Activated naive CD8-positive, alpha-beta T cell (primary cell): ENCODE measurements around the gene SFSWAP.

Experiments
- H3K27ac Mint-ChIP-seq: one replicate; pipeline ENCODE4 v1.8.0; 2021; ENCODE audit warnings: mixed read lengths
- H3K27me3 Mint-ChIP-seq: one replicate; pipeline ENCODE4 v1.8.0; 2021; ENCODE audit warnings: mixed read lengths
- H3K36me3 Mint-ChIP-seq: one replicate; pipeline ENCODE4 v1.8.0; 2021; ENCODE audit warnings: mixed read lengths
- H3K4me1 Mint-ChIP-seq: one replicate; pipeline ENCODE4 v1.8.0; 2021; ENCODE audit warnings: low read depth, mixed read lengths
- H3K4me3 Mint-ChIP-seq: one replicate; pipeline ENCODE4 v1.8.0; 2021; ENCODE audit warnings: mild to moderate bottlenecking, mixed read lengths
- H3K9me3 Mint-ChIP-seq: one replicate; pipeline ENCODE4 v1.8.0; 2021; ENCODE audit warnings: low read depth, mixed read lengths

The SFSWAP gene

GRCh38 chr12:131749618-131750315 lies 38.9 kb downstream of the SFSWAP start:
- H3K36me3 Mint-ChIP-seq, result peaks cover 13% of the 10 kb centered on the region
- H3K4me1 Mint-ChIP-seq, result peaks cover 4% of the 10 kb centered on the region
- no peaks in the 10 kb centered on the region for H3K27me3 Mint-ChIP-seq
- H3K9me3 Mint-ChIP-seq, result no peaks in the 10 kb centered on the region
- no peak overlapping the region for H3K27ac Mint-ChIP-seq
- no peak overlapping the region for H3K4me3 Mint-ChIP-seq

DNA sequence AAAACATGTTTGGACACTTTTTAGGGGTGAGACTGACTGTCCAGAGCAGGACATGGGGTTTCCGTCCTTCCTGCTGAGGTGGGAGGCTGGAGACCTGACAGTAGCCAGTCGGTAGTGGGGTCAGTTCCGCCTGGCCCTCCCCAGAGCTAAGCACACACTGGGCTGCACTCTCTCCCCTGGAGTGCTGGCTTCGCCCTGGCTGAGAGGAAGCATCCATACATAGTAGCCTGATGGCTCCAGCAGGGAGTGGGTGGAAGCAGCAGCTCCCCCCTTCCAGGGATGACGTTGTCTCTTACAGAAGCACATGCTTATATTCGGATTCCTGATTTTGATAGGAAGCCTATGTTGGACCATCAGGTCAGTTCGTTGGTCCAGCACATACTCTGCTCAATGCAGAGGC lies 40.4 kb downstream of the SFSWAP start:
- no peak overlapping the region for H3K27ac Mint-ChIP-seq
- H3K27me3 Mint-ChIP-seq, result no peaks in the 10 kb centered on the region
- H3K4me1 Mint-ChIP-seq, result peaks cover 6% of the 10 kb centered on the region
- H3K4me3 Mint-ChIP-seq, result no peak overlapping the region
- peaks cover 12% of the 10 kb centered on the region for H3K36me3 Mint-ChIP-seq
- H3K9me3 Mint-ChIP-seq, result no peaks in the 10 kb centered on the region

- Mint-ChIP-seq H3K36me3 (peaks cover 8% of the 10 kb centered on the region), H3K27ac (no peak overlapping the region), H3K27me3 (no peaks in the 10 kb centered on the region)
These were observed 41.6 kb downstream of the SFSWAP start for GRCh38 chr12:131752451-131752850.

GRCh38 chr12:131753005-131753404 lies 42.1 kb downstream of the SFSWAP start:
- Mint-ChIP-seq H3K36me3 (peaks cover 9% of the 10 kb centered on the region), H3K27me3 (no peaks in the 10 kb centered on the region), H3K9me3 (no peaks in the 10 kb centered on the region), H3K4me3 (no peak overlapping the region), H3K27ac (no peak overlapping the region), H3K4me1 (peaks cover 4% of the 10 kb centered on the region)

More at GRCh38 chr12:131752451-131752850, 41.6 kb downstream of the SFSWAP start:
- Mint-ChIP-seq H3K4me1 (peaks cover 4% of the 10 kb centered on the region), H3K9me3 (no peaks in the 10 kb centered on the region), H3K4me3 (no peak overlapping the region)

DNA sequence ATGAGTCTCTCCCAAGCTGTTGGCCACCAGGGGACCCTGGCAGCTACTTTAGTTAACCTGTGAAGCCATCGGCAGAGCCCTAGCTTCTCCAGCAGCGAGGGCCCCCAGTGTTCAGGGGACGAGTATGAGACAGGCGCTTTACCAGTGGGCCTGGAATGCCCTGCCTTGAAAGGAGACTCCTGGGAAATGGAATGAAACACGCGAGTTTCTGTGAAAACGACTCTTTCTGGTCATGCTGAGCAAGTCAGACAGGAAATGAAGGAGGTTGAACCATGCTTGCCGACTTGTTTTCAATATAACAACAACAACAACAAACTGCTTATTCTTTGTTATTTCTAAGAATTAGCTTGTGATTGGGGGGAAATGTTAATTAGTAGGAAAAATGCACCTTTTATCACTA lies 42.9 kb downstream of the SFSWAP start:
- H3K36me3 Mint-ChIP-seq, result peaks cover 12% of the 10 kb centered on the region
- H3K4me1 Mint-ChIP-seq, result peaks cover 4% of the 10 kb centered on the region
- H3K9me3 Mint-ChIP-seq, result no peaks in the 10 kb centered on the region
- H3K27me3 Mint-ChIP-seq, result no peaks in the 10 kb centered on the region
- H3K4me3 Mint-ChIP-seq, result no peak overlapping the region
- no peak overlapping the region for H3K27ac Mint-ChIP-seq

DNA sequence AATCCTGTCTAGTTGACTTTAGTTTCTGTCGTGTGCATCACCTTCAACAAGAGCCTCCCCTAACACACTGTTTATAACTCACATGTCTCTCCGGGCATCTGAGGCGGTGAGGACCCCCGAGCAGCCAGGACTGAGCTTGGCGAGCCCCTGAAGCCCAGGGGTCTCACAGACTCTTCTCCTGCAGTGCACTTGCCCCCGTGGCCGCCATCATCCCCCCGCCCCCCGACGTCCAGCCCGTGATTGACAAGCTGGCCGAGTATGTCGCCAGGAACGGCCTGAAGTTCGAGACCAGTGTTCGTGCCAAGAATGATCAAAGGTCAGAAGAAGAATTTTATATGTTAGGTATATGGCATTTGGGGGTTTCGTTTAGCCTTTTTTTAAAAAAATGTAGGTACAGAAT lies 43.3 kb downstream of the SFSWAP start:
- Mint-ChIP-seq H3K4me3 (no peak overlapping the region), H3K27ac (no peak overlapping the region), H3K9me3 (no peaks in the 10 kb centered on the region), H3K27me3 (no peaks in the 10 kb centered on the region), H3K4me1 (peaks cover 4% of the 10 kb centered on the region), H3K36me3 (peaks cover 12% of the 10 kb centered on the region)

- Mint-ChIP-seq H3K9me3 (no peaks in the 10 kb centered on the region), H3K36me3 (peaks cover 12% of the 10 kb centered on the region), H3K4me1 (peaks cover 4% of the 10 kb centered on the region), H3K27me3 (no peaks in the 10 kb centered on the region), H3K4me3 (no peak overlapping the region), H3K27ac (peak overlapping the region; percentile 16)
These were observed 44.6 kb downstream of the SFSWAP start for GRCh38 chr12:131755305-131756113.

GRCh38 chr12:131756441-131756840 lies 45.6 kb downstream of the SFSWAP start:
- H3K27ac Mint-ChIP-seq, result no peak overlapping the region
- H3K27me3 Mint-ChIP-seq, result no peaks in the 10 kb centered on the region
- peaks cover 12% of the 10 kb centered on the region for H3K36me3 Mint-ChIP-seq
- H3K4me1 Mint-ChIP-seq, result peaks cover 4% of the 10 kb centered on the region
- H3K4me3 Mint-ChIP-seq, result no peak overlapping the region
- H3K9me3 Mint-ChIP-seq, result no peaks in the 10 kb centered on the region

DNA sequence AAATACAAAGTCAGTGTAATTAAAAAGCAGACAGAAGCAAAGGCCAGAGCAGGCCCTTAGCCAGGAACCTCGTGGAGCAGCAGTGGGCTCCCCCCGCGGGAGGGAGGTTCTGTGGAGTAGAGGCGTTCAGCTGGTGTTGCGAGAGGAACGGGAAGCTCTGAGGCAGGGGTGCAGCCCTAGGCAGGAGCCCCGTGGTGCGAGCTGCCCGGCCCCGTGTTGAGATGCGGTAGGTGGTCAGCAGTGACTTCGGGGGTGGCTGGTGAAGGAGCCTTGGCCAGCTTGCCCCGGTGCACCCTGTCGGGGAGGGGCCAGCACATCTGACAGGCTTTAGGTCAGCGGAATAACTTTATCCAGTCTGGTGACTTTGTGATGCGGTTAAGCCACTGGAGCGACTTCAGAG lies 46.2 kb downstream of the SFSWAP start:
- Mint-ChIP-seq H3K27ac (no peak overlapping the region), H3K36me3 (peaks cover 12% of the 10 kb centered on the region), H3K4me3 (no peak overlapping the region), H3K27me3 (no peaks in the 10 kb centered on the region), H3K9me3 (no peaks in the 10 kb centered on the region), H3K4me1 (peaks cover 4% of the 10 kb centered on the region)

DNA sequence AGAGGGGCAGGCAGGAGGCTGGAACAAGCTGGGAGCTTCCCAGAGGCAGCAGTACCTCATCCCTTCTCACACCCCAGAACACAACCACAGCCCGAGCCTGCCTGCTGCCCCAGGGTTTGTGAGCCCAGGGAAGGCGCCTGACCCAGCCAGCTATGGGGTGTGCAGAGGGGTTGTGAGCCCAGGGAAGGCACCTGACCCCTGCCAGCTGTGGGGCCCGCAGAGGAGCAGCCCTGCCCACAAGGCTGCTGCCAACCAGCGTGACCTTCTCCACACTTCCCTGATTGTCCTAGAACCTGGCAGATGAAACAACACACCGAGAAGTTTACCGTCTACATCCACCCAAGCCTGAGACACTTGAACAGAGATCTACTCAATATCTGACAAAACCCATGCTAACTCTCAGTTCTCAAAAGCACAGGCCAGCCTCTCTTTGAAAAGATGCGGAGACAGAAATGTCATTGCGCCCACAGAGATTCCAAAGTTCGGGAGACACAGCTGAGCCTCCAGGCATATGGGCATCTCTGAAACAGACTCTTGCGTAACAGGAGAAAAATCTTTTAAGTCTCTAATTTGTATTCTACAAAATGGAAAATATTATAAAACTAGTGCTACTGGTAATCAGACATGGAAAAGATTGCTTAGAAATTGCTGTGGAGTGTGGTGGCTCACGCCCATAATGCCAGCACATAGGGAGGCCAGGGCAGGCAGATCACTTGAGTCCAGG lies 47.3 kb downstream of the SFSWAP start:
- H3K9me3 Mint-ChIP-seq, result no peaks in the 10 kb centered on the region
- peaks cover 12% of the 10 kb centered on the region for H3K36me3 Mint-ChIP-seq
- H3K4me3 Mint-ChIP-seq, result no peak overlapping the region
- peaks cover 4% of the 10 kb centered on the region for H3K4me1 Mint-ChIP-seq
- no peaks in the 10 kb centered on the region for H3K27me3 Mint-ChIP-seq
- H3K27ac Mint-ChIP-seq, result no peak overlapping the region

GRCh38 chr12:131759176-131759575 lies 48.3 kb downstream of the SFSWAP start:
- Mint-ChIP-seq H3K4me1 (peaks cover 4% of the 10 kb centered on the region), H3K36me3 (peaks cover 9% of the 10 kb centered on the region), H3K4me3 (no peak overlapping the region), H3K27ac (no peak overlapping the region), H3K9me3 (no peaks in the 10 kb centered on the region), H3K27me3 (no peaks in the 10 kb centered on the region)

GRCh38 chr12:131761638-131762037 lies 50.7 kb downstream of the SFSWAP start:
- Mint-ChIP-seq H3K9me3 (no peaks in the 10 kb centered on the region), H3K36me3 (peaks cover 4% of the 10 kb centered on the region), H3K4me3 (no peak overlapping the region), H3K27ac (no peak overlapping the region), H3K27me3 (no peaks in the 10 kb centered on the region), H3K4me1 (no peaks in the 10 kb centered on the region)

GRCh38 chr12:131764738-131765137 lies 53.8 kb downstream of the SFSWAP start:
- H3K36me3 Mint-ChIP-seq, result peaks cover under 1% of the 10 kb centered on the region
- H3K4me3 Mint-ChIP-seq, result no peak overlapping the region
- no peak overlapping the region for H3K27ac Mint-ChIP-seq
- no peaks in the 10 kb centered on the region for H3K9me3 Mint-ChIP-seq
- H3K4me1 Mint-ChIP-seq, result no peaks in the 10 kb centered on the region
- H3K27me3 Mint-ChIP-seq, result no peaks in the 10 kb centered on the region

- H3K4me3 Mint-ChIP-seq, result no peak overlapping the region
- H3K27ac Mint-ChIP-seq, result no peak overlapping the region
These were observed 55.1 kb downstream of the SFSWAP start for GRCh38 chr12:131765961-131766360.

More at GRCh38 chr12:131765961-131766360, 55.1 kb downstream of the SFSWAP start:
- H3K9me3 Mint-ChIP-seq, result no peaks in the 10 kb centered on the region
- H3K36me3 Mint-ChIP-seq, result peaks cover 3% of the 10 kb centered on the region
- H3K27me3 Mint-ChIP-seq, result no peaks in the 10 kb centered on the region
- H3K4me1 Mint-ChIP-seq, result no peaks in the 10 kb centered on the region
